ENCODE data around the gene C16orf90. TPM values are rescaled to one million over a fixed set of nuclear protein-coding genes. Genes with fewer than 3 reads are reported as not detected.
"Not testable (repeated sequence)": the region's sequence is repeated elsewhere in the genome, so short reads cannot be mapped to it uniquely, and the experiment has no call there.

C16orf90 gene
- total RNA-seq, 4 donors from 2014 or later: not detected

- peaks cover 1 to 80% (median 15%) of the 10 kb centered on the region in 3 donors for H3K36me3 ChIP-seq
- H3K9me3 ChIP-seq: no peaks in the 10 kb centered on the region
- intact Hi-C loops (cut with DNase I): no loop called here
- H3K27me3 ChIP-seq: no peaks in the 10 kb centered on the region
- peaks cover 0 to 3% (median 0%) of the 10 kb centered on the region in 3 donors for H3K4me1 ChIP-seq
- 95% methylated on average over 2 of the region's 2 CpGs for WGBS, 2 donors
- no peak for TF ChIP-seq CTCF (IDR thresholded peaks at IDR 0.05)
- no peak for TF ChIP-seq POLR2A (IDR thresholded peaks at IDR 0.05)
- DNase-seq: no peak
- H3K27ac ChIP-seq: no peak overlapping the region
- no peak overlapping the region for H3K4me3 ChIP-seq
Measured at GRCh38 chr16:3528406-3528805, 33.1 kb upstream of the C16orf90 start.

- H3K4me1 ChIP-seq; intact Hi-C loops (cut with DNase I); H3K27ac ChIP-seq; H3K9me3 ChIP-seq; H3K4me3 ChIP-seq; DNase-seq; H3K27me3 ChIP-seq: not testable (repeated sequence)
- peak in 5 of 6 experiments; percentile 41 to 67 (median 57) for TF ChIP-seq CTCF (IDR thresholded peaks at IDR 0.05)
- WGBS, 2 donors: 32 to 49% methylated on average over 8 to 12 of the region's 12 CpGs
- peaks cover 5 to 78% (median 19%) of the 10 kb centered on the region in 3 donors for H3K36me3 ChIP-seq
Measured at GRCh38 chr16:3527216-3527829, 32.0 kb upstream of the C16orf90 start.

GRCh38 chr16:3525951-3526350 is 30.7 kb upstream of the C16orf90 start:
- no peak overlapping the region for H3K27ac ChIP-seq
- no peak for DNase-seq
- no peaks in the 10 kb centered on the region for H3K9me3 ChIP-seq
- WGBS, 2 donors: 80 to 86% methylated on average over 5 of the region's 5 CpGs
- no peaks in the 10 kb centered on the region for H3K27me3 ChIP-seq
- H3K4me1 ChIP-seq: peaks cover 0 to 3% (median 0%) of the 10 kb centered on the region in 3 donors
- peaks cover 5 to 81% (median 17%) of the 10 kb centered on the region in 3 donors for H3K36me3 ChIP-seq
- TF ChIP-seq CTCF (IDR thresholded peaks at IDR 0.05) (no peak), POLR2A (IDR thresholded peaks at IDR 0.05) (no peak)
- H3K4me3 ChIP-seq: no peak overlapping the region
- intact Hi-C loops (cut with DNase I): no loop called here

- intact Hi-C loops (cut with DNase I): no loop called here
- WGBS, 2 donors: 83 to 100% methylated on average over 1 to 3 of the region's 3 CpGs
- H3K4me1 ChIP-seq: peaks cover 0 to 3% (median 0%) of the 10 kb centered on the region in 3 donors
- no peaks in the 10 kb centered on the region for H3K27me3 ChIP-seq
- no peak for DNase-seq
- H3K9me3 ChIP-seq: no peaks in the 10 kb centered on the region
- TF ChIP-seq POLR2A (IDR thresholded peaks at IDR 0.05) (no peak), CTCF (IDR thresholded peaks at IDR 0.05) (no peak)
- peaks cover 8 to 88% (median 12%) of the 10 kb centered on the region in 3 donors for H3K36me3 ChIP-seq
- H3K27ac ChIP-seq: no peak overlapping the region
- H3K4me3 ChIP-seq: no peak overlapping the region
Measured at GRCh38 chr16:3523281-3523680, 28.0 kb upstream of the C16orf90 start.

- peaks cover 8 to 96% (median 9%) of the 10 kb centered on the region in 3 donors for H3K36me3 ChIP-seq
- no peak for DNase-seq
- WGBS, 2 donors: 71 to 83% methylated on average over 4 to 7 of the region's 8 CpGs
- H3K4me1 ChIP-seq: no peaks in the 10 kb centered on the region
- H3K27ac ChIP-seq: no peak overlapping the region
- TF ChIP-seq POLR2A (IDR thresholded peaks at IDR 0.05) (no peak), CTCF (IDR thresholded peaks at IDR 0.05) (no peak)
- no peaks in the 10 kb centered on the region for H3K27me3 ChIP-seq
- no peak overlapping the region for H3K4me3 ChIP-seq
- H3K9me3 ChIP-seq: no peaks in the 10 kb centered on the region
- intact Hi-C loops (cut with DNase I): no loop called here
Measured at GRCh38 chr16:3520841-3521240, 25.6 kb upstream of the C16orf90 start.
